Stimulated activated effector memory CD8-positive, alpha-beta T cell treated with anti-CD3 and anti-CD28 coated beads, Interleukin-12 subunit alpha, Interleukin-12 subunit beta, amount 100 ng/mL, for 72 hours (primary cell): ENCODE measurements around the gene DYNC1LI1.
"Not testable (repeated sequence)": the region's sequence is repeated elsewhere in the genome, so short reads cannot be mapped to it uniquely, and the experiment has no call there.

Source experiments
- ATAC-seq: fragments of 150-1000 bp; cut with Tn5 transposase; 2 replicates; pipeline ENCODE4 v1.10.0; 2021
- DNase-seq, 2 donors: peaks; one replicate each; pipeline ENCODE4 v3.0.0; 2021 to 2022; ENCODE audit warnings: low spot score in 2 of 2
- H3K27ac Mint-ChIP-seq: one replicate; pipeline ENCODE4 v1.8.0; 2022; ENCODE audit warnings: mild to moderate bottlenecking, mixed read lengths
- H3K36me3 Mint-ChIP-seq: one replicate; pipeline ENCODE4 v1.8.0; 2022; ENCODE audit warnings: mild to moderate bottlenecking, mixed read lengths
- H3K4me1 Mint-ChIP-seq: one replicate; pipeline ENCODE4 v1.8.0; 2022; ENCODE audit warnings: mixed read lengths
- H3K4me3 Mint-ChIP-seq: one replicate; pipeline ENCODE4 v1.8.0; 2022; ENCODE audit warnings: mild to moderate bottlenecking, mixed read lengths
- H3K9me3 Mint-ChIP-seq: one replicate; pipeline ENCODE4 v1.8.0; 2022; ENCODE audit warnings: mixed read lengths

The DYNC1LI1 gene

DNA sequence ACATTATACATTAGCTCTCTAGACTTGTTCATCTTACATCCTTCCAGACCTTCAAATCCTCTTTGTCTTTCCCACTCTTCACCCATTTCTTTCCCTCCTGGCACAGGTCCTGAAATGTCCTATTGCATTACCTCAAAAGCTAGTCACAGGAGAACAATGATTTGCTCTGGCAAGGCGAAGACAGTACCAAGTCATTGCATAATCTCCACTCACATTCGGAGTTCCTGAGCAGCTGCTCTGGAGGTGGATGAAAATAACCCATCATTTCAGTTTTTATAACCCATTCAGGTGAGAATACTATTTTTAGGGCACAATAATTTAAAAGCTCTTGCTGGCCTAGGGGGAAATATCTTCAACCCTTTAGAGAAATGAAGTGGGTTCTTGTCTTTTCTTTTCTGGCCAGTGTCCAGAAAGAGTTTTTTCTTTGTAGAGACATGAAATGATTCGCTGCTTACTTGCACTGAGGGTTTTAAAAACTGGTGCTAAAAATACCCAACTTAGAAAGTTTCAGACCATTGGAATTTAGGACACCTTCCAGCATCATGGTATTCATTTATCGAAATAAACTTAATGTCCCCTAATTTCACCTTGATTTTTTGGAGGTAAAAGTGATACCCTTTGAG is 23.4 kb upstream of the DYNC1LI1 start:
- Mint-ChIP-seq H3K4me1 (no peaks in the 10 kb centered on the region), H3K36me3 (no peaks in the 10 kb centered on the region), H3K27ac (no peak overlapping the region), H3K4me3 (no peak overlapping the region), H3K9me3 (no peaks in the 10 kb centered on the region)
- no peak for DNase-seq
- no peak for ATAC-seq

DNA sequence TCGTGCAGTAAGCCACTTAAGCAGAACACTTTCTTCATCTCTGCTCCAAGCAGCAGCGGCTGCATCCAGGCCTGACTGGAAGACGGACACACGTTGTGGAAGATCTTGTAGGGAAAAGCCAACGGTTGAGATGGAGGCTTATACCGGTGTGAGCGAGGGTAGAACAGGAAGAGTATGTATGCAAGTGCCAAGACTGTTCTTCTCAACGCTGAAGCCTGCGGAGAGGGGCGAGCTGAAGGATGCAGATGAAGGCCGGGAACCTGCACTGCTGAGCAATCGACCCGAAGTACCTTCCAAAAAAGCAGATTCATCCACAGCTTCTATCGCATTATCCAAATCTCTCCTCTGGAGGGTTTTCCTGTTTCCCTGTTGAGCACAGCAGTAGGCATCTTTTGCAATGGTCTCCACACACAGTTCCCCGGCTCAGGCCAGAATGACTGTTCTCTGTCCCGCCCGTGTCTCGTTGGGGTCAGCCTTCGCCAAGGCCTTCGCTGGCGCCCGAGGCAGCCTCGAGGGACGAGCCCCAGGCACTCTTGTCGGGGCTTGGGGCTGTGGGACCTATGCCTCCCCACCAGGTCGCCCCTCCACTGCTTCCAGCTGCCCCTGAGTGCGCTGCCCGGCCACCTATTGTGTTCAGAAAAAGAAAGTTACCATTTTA is 22.2 kb upstream of the DYNC1LI1 start:
- Mint-ChIP-seq H3K4me3 (no peak overlapping the region), H3K27ac (no peak overlapping the region), H3K4me1 (no peaks in the 10 kb centered on the region), H3K36me3 (no peaks in the 10 kb centered on the region), H3K9me3 (no peaks in the 10 kb centered on the region)
- ATAC-seq: no peak
- no peak for DNase-seq

DNA sequence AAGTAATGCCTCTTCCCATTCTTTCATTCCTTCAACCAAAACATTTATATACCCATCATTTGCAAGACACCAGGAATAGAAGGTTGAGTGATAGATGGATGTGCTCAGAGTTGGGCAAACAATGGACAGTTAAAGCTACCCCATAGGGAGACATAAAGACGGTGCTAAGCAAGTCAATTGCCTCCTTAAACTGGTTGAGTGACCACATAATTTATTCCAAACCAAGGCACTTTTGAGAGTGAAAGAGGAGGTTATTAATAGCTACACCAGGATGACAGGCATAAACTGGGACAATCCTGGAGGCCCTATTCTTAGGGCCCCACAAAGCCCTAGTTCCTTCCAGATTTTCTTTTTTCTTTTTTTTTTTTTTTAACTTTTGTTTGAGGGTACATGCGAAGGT is 21.4 kb upstream of the DYNC1LI1 start:
- Mint-ChIP-seq H3K4me1 (no peaks in the 10 kb centered on the region), H3K36me3 (no peaks in the 10 kb centered on the region), H3K27ac (no peak overlapping the region), H3K9me3 (no peaks in the 10 kb centered on the region), H3K4me3 (no peak overlapping the region)
- DNase-seq (no peak), ATAC-seq (no peak)

DNA sequence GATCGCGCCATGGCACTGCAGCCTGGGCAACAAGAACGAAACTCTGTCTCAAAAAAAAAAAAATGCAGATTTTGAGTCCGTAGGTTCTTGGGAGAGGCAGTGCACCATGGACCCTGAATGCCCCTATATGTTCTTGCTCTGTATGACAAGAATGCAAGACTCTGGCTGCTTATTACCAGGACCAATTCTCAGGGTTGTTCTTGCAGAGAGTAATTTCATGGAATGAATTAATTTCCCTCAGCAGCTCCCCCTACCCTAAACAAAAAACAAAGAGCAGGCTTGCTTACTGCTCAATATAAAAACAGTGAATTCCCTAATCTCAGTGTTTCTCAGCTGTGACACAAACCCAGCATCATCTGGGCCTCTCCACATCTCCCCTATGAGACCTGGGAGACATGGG is 20.5 kb upstream of the DYNC1LI1 start:
- no peak for ATAC-seq
- Mint-ChIP-seq H3K9me3 (no peaks in the 10 kb centered on the region), H3K27ac (no peak overlapping the region), H3K4me3 (no peak overlapping the region), H3K36me3 (no peaks in the 10 kb centered on the region), H3K4me1 (no peaks in the 10 kb centered on the region)
- DNase-seq: no peak

DNA sequence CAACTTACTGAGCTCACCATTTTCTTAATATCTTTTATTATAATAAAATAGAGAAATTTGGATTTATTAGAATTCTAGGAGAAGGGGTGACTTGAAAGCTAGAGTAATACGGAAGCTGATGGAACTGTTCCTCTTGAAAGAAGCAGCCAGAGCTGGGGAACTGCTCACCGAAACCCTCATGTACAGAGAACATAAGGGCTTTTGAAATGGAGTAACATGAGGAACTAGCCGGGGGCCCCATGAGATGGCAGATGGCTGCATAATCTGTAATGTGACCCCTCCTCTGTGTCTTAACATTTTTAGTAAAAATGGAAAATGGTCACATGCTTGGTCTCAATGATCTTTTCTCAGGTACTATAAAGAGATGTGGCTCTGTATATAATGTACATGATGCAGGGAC is 15.7 kb upstream of the DYNC1LI1 start:
- ATAC-seq (no peak), DNase-seq (no peak)
- H3K9me3 Mint-ChIP-seq: no peaks in the 10 kb centered on the region
- H3K36me3 Mint-ChIP-seq: no peaks in the 10 kb centered on the region
- H3K4me3 Mint-ChIP-seq: no peak overlapping the region
- no peak overlapping the region for H3K27ac Mint-ChIP-seq
- no peaks in the 10 kb centered on the region for H3K4me1 Mint-ChIP-seq

DNA sequence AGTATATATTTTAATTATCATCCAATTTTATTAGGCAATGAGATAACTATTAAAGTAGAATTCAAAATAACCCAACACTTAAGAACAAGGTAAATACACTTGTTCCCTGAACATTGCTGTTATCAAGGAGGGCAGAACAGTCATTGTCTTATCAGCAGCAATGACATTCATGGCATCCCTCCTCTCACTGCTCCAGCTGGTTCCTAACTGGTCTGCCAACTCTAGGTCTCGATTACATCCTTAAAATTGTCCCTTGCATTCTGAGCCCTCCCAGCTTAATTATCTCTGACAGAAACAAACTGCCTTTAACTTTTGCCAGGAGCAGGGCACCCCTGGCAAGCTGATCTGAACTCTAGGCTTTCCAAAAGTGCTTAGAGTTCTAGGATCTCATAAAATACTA is 14.0 kb upstream of the DYNC1LI1 start:
- no peaks in the 10 kb centered on the region for H3K9me3 Mint-ChIP-seq
- DNase-seq (no peak), ATAC-seq (no peak)
- H3K4me3 Mint-ChIP-seq: no peak overlapping the region
- no peak overlapping the region for H3K27ac Mint-ChIP-seq
- H3K4me1 Mint-ChIP-seq: no peaks in the 10 kb centered on the region
- H3K36me3 Mint-ChIP-seq: no peaks in the 10 kb centered on the region

DNA sequence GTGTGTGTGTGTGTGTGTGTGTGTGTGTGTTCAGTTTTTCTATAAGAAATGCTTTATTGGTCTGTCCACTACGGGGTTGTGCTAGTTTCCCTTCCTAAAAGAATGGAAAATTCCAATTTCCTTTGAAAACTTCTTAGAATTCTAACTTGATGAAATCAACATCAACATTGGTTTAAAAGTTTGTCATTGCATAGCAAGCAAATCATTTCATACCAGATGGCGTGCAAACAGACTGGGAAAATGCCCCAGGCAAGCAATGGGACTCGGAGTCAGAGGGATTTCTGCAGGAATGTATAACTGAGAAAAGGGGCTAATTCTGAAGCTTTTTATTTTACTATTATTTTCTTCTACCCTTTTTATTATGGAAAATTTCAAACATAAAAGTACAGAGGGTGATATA is 13.1 kb upstream of the DYNC1LI1 start:
- H3K4me1 Mint-ChIP-seq: no peaks in the 10 kb centered on the region
- no peaks in the 10 kb centered on the region for H3K36me3 Mint-ChIP-seq
- ATAC-seq (no peak), DNase-seq (no peak)
- H3K9me3 Mint-ChIP-seq: no peaks in the 10 kb centered on the region
- H3K4me3 Mint-ChIP-seq: no peak overlapping the region
- H3K27ac Mint-ChIP-seq: no peak overlapping the region

DNA sequence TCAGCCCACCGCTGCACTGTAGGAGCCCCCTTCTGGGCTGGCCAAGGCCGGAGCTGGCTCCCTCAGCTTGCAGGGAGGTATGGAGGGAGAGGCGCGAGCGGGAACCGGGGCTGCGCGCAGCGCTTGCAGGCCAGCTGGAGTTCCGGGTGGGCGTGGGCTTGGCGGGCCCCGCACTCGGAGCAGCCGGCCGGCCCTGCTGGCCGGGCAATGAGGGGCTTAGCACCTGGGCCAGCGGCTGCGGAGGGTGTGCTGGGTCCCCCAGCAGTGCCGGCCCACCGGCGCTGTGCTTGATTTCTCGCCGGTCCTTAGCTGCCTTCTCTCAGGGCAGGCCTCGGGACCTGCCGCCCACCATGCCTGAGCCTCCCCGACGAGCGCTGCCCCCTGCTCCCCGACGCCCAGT is 8.0 kb upstream of the DYNC1LI1 start:
- not testable (repeated sequence) for DNase-seq, ATAC-seq, H3K36me3 Mint-ChIP-seq, H3K9me3 Mint-ChIP-seq
- H3K27ac Mint-ChIP-seq: peak overlapping the region; percentile 83
- H3K4me3 Mint-ChIP-seq: peak overlapping the region; percentile 59
- H3K4me1 Mint-ChIP-seq: peaks cover 12% of the 10 kb centered on the region

DNA sequence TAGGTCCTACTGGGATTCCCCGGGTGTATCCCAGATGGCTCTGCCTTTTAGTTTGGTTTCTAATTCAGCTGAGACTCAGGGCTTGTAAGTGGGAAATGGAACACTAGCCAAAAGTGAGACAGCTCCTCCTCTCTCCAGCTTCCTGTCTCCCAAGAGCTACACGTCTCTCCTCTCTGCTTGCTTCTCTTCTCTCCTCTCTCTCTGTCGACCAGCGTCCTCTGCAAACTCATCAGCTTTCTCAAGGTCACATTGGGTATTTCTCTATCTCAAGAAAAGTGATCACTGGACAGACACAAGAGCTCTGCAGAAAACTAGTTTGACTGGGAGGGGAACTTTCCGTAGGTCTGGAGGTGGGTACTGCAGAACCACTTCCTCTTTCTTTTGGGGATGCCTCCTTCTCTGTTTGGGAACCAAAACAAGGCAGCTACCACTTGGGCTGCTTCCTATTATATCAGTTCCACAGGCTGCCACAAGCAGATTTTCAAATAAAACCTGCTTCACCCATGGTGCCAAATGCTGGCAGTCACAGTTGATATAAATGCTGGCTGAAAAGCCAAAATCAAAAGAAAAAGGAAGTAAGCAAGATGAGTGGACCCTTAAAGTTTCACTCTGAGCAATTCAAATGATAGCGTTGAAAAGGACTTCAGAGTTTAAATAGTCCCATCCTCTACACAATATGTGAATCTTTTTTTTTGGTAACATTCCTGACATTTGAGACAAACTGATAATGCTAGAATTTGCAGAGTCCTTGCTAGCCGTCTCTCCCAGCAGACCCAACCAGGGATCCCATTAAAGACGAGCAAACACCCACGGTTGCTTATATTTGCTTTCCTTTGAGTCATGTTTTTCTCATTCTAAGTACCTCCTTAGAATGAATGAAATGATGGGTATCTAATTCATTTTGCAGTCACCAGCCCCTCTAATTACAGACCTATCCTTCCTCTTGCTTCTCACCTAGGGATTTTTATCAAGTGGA is 7.2 kb upstream of the DYNC1LI1 start:
- peak overlapping the region; percentile 59 for H3K4me3 Mint-ChIP-seq
- no peaks in the 10 kb centered on the region for H3K36me3 Mint-ChIP-seq
- peaks cover 12% of the 10 kb centered on the region for H3K4me1 Mint-ChIP-seq
- peak overlapping the region; percentile 83 for H3K27ac Mint-ChIP-seq
- no peaks in the 10 kb centered on the region for H3K9me3 Mint-ChIP-seq
- DNase-seq (peak in 1 of 2 donors; percentile 67), ATAC-seq (peak; percentile 81)

DNA sequence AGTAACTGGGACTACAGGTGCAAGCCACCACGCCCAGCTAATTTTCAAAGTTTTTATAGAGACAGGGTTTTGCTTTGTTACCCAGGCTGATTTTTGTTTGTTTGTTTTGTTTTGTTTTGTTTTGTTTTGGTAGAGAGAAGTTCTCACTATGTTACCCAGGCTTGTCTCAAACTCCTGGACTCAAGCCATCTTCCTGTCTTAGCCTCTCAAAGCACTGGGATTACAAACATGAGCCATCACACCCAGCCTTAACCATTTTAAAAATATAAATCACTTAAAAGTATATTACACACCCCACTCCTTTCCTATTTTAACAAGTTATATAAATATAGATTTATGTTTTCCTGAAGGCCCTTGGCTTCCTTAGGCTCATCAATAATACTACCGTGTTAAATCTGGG is 6.5 kb upstream of the DYNC1LI1 start:
- ATAC-seq: no peak
- Mint-ChIP-seq H3K9me3 (no peaks in the 10 kb centered on the region), H3K4me1 (peaks cover 12% of the 10 kb centered on the region), H3K27ac (peak overlapping the region; percentile 83), H3K36me3 (no peaks in the 10 kb centered on the region), H3K4me3 (peak overlapping the region; percentile 59)
- DNase-seq: no peak

DNA sequence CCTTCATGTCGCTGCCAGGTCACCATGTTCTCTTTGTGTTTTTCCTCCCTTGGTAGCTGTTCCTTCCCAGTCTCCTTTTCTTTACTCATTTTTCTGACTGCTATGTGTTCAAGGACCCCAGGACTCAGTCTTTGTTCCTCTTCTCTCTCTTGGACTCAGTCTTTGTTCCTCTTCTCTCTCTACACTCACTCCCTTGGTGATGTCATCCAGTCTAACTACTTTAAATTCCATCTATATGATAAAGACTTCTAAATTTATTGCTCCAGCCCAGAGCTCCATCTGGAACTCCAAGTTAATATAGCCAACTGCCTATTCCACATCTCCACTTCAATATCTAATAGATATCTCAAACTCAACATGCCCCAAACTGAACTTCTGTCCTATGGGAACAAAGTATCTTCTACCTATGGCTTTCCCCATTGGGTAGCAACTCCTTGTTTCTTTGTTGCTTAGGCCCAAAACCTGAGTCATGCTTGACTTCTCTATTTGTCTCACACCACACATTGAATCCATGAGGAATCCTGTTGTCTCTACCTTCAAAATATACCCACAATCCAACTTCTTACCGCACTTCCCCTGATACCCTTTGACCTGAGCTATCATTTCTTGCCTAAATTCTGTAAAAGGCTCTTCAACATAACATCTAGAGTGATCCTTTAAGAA is 4.9 kb upstream of the DYNC1LI1 start:
- ATAC-seq: no peak
- H3K9me3 Mint-ChIP-seq: no peaks in the 10 kb centered on the region
- H3K4me3 Mint-ChIP-seq: no peak overlapping the region
- no peak for DNase-seq
- H3K27ac Mint-ChIP-seq: no peak overlapping the region
- H3K36me3 Mint-ChIP-seq: no peaks in the 10 kb centered on the region
- H3K4me1 Mint-ChIP-seq: peaks cover 12% of the 10 kb centered on the region

DNA sequence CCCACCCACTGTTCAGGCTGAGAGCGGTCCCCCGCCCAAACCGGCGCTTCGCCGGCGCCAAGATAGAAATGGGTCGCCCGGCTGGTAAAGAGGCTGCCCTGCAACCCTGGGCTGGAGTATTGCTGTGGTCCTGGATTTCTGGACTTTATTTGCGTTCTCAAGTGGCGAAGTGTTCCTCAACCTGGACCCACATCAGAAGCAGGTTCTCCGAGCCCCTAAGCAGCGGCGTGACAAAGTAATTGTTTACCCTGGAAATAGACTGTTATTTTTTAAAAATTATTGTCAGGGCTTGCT is 481 bp upstream of the DYNC1LI1 start:
- H3K27ac Mint-ChIP-seq: peak overlapping the region; percentile 82
- no peaks in the 10 kb centered on the region for H3K4me1 Mint-ChIP-seq
- ATAC-seq (peak; percentile 54), DNase-seq (no peak)
- no peaks in the 10 kb centered on the region for H3K9me3 Mint-ChIP-seq
- H3K36me3 Mint-ChIP-seq: peaks cover 11% of the 10 kb centered on the region
- peak overlapping the region; percentile 83 for H3K4me3 Mint-ChIP-seq

DNA sequence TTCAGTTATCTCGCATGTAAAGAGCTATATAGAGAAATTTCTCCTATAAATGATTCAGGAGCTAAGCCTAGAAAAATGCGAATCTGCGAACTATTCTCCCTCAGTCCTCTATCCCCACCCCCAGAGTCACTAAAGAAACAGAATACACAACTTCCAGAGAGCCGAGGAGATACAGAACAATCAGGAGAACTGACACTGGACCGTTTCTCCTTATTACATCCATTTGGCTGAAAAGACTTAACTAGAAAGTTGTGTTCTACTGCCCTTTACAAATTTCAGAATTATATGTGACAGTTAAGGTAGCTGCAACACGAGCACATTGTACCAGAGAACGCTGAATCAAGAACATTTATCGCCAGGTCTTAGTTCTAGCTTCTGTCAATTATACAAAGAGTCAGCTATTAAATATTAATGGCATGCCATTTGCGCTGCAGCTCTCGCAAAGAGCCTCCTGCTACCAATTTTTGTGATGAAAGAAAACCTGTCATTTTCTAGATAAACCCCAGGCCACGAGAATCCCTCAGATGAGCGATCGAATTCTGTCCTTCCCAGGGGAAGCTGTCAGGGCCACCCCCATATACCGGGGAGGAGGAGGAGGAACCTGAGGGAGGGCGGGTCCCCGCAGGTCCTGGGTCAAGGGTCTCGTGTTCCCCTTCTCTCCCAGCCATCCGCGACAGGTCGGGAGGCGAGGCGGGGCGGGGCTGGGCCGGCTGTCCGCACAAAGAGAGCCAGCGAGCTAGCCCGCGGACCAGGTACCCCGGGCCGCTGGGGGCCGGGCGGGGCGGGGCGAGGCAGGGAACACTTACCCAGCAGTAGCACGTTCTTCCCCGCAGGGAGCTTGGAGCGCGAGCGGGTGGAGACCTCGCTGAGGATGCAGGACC is 878 bp downstream of the DYNC1LI1 start:
- Mint-ChIP-seq H3K4me1 (peaks cover 2% of the 10 kb centered on the region), H3K36me3 (peaks cover 17% of the 10 kb centered on the region), H3K4me3 (peak overlapping the region; percentile 83), H3K27ac (peak overlapping the region; percentile 82), H3K9me3 (no peaks in the 10 kb centered on the region)
- peak; percentile 61 for ATAC-seq
- peak; percentile 37 to 80 for DNase-seq

DNA sequence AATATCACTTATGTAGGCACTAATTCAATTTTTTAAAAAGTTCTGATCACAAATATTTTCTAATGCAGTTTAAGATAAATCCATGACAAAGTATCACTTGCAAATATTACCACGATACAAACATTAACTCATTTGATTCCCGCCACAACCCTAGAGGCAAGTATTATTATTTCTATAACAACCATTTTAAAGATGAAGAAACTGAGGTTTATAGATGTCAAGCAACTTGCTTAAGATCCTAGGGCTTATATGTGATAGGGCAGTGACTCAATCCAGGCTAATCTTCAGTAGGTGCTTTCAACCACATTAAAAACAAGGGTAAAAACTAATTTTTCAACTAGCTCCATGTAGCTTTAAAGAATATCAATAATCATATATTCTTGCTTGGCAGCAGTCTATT is 1.7 kb downstream of the DYNC1LI1 start:
- no peak for DNase-seq
- H3K9me3 Mint-ChIP-seq: no peaks in the 10 kb centered on the region
- peaks cover 6% of the 10 kb centered on the region for H3K4me1 Mint-ChIP-seq
- H3K27ac Mint-ChIP-seq: peak overlapping the region; percentile 82
- no peak for ATAC-seq
- peaks cover 17% of the 10 kb centered on the region for H3K36me3 Mint-ChIP-seq
- H3K4me3 Mint-ChIP-seq: peak overlapping the region; percentile 83

DNA sequence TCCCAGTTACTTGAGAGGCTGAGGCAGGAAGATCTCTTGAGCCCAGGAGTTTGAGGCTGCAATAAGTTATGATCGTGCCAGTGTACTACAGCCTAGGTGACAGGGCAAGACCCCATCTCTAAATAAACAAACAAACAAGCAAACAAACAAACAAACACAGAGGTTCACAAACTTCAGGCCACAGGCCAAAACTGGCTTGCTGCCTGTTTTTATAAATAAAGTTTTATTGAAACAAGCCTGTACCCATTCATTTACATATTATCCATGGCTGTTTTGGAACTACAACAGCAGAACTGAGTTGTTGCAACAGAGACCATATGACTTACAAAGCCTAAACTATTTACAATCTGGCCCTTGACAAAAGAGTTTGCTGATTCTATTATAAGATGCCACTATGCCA is 6.5 kb downstream of the DYNC1LI1 start:
- Mint-ChIP-seq H3K36me3 (peaks cover 18% of the 10 kb centered on the region), H3K9me3 (no peaks in the 10 kb centered on the region), H3K4me3 (no peak overlapping the region), H3K27ac (no peak overlapping the region), H3K4me1 (peaks cover 13% of the 10 kb centered on the region)
- no peak for ATAC-seq
- DNase-seq: no peak
